GM21576 (cell line): ENCODE results near the gene ZNF827.

Experiments
- ATAC-seq: cut with Tn5 transposase; IDR thresholded peaks from one replicate; pipeline ENCODE4 v1.9.1; 2021; ENCODE audit warnings: mild to moderate bottlenecking, moderate library complexity; ENCODE audit not compliant: unreplicated experiment

ZNF827 gene

GRCh38 chr4:145829629-145830395 lies 108.8 kb downstream of the ZNF827 start:
- peak; percentile 49 for ATAC-seq

GRCh38 chr4:145828802-145829485 lies 109.7 kb downstream of the ZNF827 start:
- peak; percentile 67 for ATAC-seq

GRCh38 chr4:145827885-145828284 lies 110.7 kb downstream of the ZNF827 start:
- ATAC-seq, result no peak

GRCh38 chr4:145825255-145825654 lies 113.4 kb downstream of the ZNF827 start:
- no peak for ATAC-seq

GRCh38 chr4:145824463-145824862 lies 114.2 kb downstream of the ZNF827 start:
- ATAC-seq, result no peak

- no peak for ATAC-seq
Measured at GRCh38 chr4:145823743-145824142, 114.9 kb downstream of the ZNF827 start.

GRCh38 chr4:145822581-145822980 lies 116.0 kb downstream of the ZNF827 start:
- ATAC-seq, result no peak

GRCh38 chr4:145822181-145822580 lies 116.4 kb downstream of the ZNF827 start:
- no peak for ATAC-seq

- no peak for ATAC-seq
Measured at GRCh38 chr4:145821766-145822165, 116.9 kb downstream of the ZNF827 start.

GRCh38 chr4:145820407-145820806 lies 118.2 kb downstream of the ZNF827 start:
- ATAC-seq, result no peak

GRCh38 chr4:145819853-145820181 lies 118.8 kb downstream of the ZNF827 start:
- ATAC-seq, result no peak

GRCh38 chr4:145819101-145819852 lies 119.3 kb downstream of the ZNF827 start:
- ATAC-seq, result no peak

- no peak for ATAC-seq
Measured at GRCh38 chr4:145818011-145818410, 120.6 kb downstream of the ZNF827 start.

- no peak for ATAC-seq
Measured at GRCh38 chr4:145816091-145816490, 122.5 kb downstream of the ZNF827 start.

- ATAC-seq, result no peak
Measured at GRCh38 chr4:145815626-145816025, 123.0 kb downstream of the ZNF827 start.

GRCh38 chr4:145815027-145815612 lies 123.5 kb downstream of the ZNF827 start:
- no peak for ATAC-seq

- ATAC-seq, result no peak
Measured at GRCh38 chr4:145814246-145814645, 124.4 kb downstream of the ZNF827 start.

- ATAC-seq, result no peak
Measured at GRCh38 chr4:145812919-145813318, 125.7 kb downstream of the ZNF827 start.

GRCh38 chr4:145808848-145809512 lies 129.6 kb downstream of the ZNF827 start:
- ATAC-seq, result peak; percentile 35

- peak; percentile 64 for ATAC-seq
Measured at GRCh38 chr4:145808021-145808650, 130.5 kb downstream of the ZNF827 start.
